HUES64 (cell line): Measurements from ENCODE around the gene AIG1.

Experiments used
- H3K27ac ChIP-seq: 2 replicates; pipeline ENCODE4 v1.7.0; 2013; ENCODE audit warnings: low read depth, low read length, inconsistent platforms
- H3K27me3 ChIP-seq: 2 replicates; pipeline ENCODE4 v1.6.1; 2013; ENCODE audit warnings: mild to moderate bottlenecking, low read length; ENCODE audit not compliant: insufficient read depth
- H3K36me3 ChIP-seq: 2 replicates; pipeline ENCODE4 v1.6.1; 2013; ENCODE audit warnings: mild to moderate bottlenecking, low read length; ENCODE audit not compliant: insufficient read depth
- H3K4me1 ChIP-seq: 2 replicates; pipeline ENCODE4 v1.6.1; 2013; ENCODE audit warnings: mild to moderate bottlenecking, low read length, moderate library complexity; ENCODE audit not compliant: insufficient read depth
- H3K4me3 ChIP-seq: 2 replicates; pipeline ENCODE4 v1.5.1; 2013; ENCODE audit warnings: mild to moderate bottlenecking, low read length, moderate library complexity
- H3K9ac ChIP-seq: 2 replicates; pipeline ENCODE4 v1.6.1; 2013; ENCODE audit warnings: mild to moderate bottlenecking, low read depth, low read length
- H3K9me3 ChIP-seq: 2 replicates; pipeline ENCODE4 v1.6.1; 2013; ENCODE audit warnings: low read depth, low read length; ENCODE audit not compliant: insufficient read depth
- WGBS: fragments of 150-250, 120-280 bp; methylation state at CpG from one replicate; pipeline ENCODE4 v1.1.7; 2013; ENCODE audit warnings: missing lambda C conversion rate; 5-methylcytosine and 5-hydroxymethylcytosine counted together

The AIG1 gene

GRCh38 chr6:143221698-143222097 is 161.0 kb downstream of the AIG1 start:
- peaks cover 25% of the 10 kb centered on the region; the same call in 1 of the 2 replicates for H3K4me1 ChIP-seq
- 90% methylated on average over 5 of the region's 5 CpGs for WGBS

GRCh38 chr6:143222310-143222709 is 161.6 kb downstream of the AIG1 start:
- H3K9ac ChIP-seq = no peak overlapping the region
- WGBS = 91% methylated on average over 5 of the region's 5 CpGs
- H3K36me3 ChIP-seq = no peaks in the 10 kb centered on the region
- H3K27ac ChIP-seq = no peak overlapping the region
- no peaks in the 10 kb centered on the region for H3K9me3 ChIP-seq
- H3K4me1 ChIP-seq = peaks cover 25% of the 10 kb centered on the region; the same call in 1 of the 2 replicates
- no peak overlapping the region for H3K4me3 ChIP-seq
- H3K27me3 ChIP-seq = no peaks in the 10 kb centered on the region

More at GRCh38 chr6:143221698-143222097, 161.0 kb downstream of the AIG1 start:
- Histone ChIP-seq H3K9me3 (no peaks in the 10 kb centered on the region), H3K27me3 (no peaks in the 10 kb centered on the region), H3K27ac (no peak overlapping the region), H3K9ac (no peak overlapping the region), H3K36me3 (no peaks in the 10 kb centered on the region), H3K4me3 (no peak overlapping the region)

- Histone ChIP-seq H3K9me3 (no peaks in the 10 kb centered on the region), H3K4me3 (no peak overlapping the region), H3K27ac (no peak overlapping the region), H3K9ac (no peak overlapping the region), H3K27me3 (no peaks in the 10 kb centered on the region), H3K4me1 (peaks cover 25% of the 10 kb centered on the region; the same call in 1 of the 2 replicates), H3K36me3 (no peaks in the 10 kb centered on the region)
- WGBS = 93% methylated on average over 2 of the region's 2 CpGs
These were observed 162.1 kb downstream of the AIG1 start for GRCh38 chr6:143222801-143223231.

GRCh38 chr6:143223895-143224294 is 163.2 kb downstream of the AIG1 start:
- Histone ChIP-seq H3K9me3 (no peaks in the 10 kb centered on the region), H3K27ac (no peak overlapping the region), H3K4me1 (peaks cover 25% of the 10 kb centered on the region; the same call in 1 of the 2 replicates), H3K4me3 (no peak overlapping the region), H3K36me3 (no peaks in the 10 kb centered on the region), H3K27me3 (no peaks in the 10 kb centered on the region), H3K9ac (no peak overlapping the region)
- WGBS = 84% methylated on average over 8 of the region's 8 CpGs

GRCh38 chr6:143224516-143224915 is 163.8 kb downstream of the AIG1 start:
- WGBS = 94% methylated on average over 2 of the region's 3 CpGs
- H3K27me3 ChIP-seq = no peaks in the 10 kb centered on the region
- no peaks in the 10 kb centered on the region for H3K36me3 ChIP-seq
- H3K4me3 ChIP-seq = no peak overlapping the region
- H3K4me1 ChIP-seq = peaks cover 25% of the 10 kb centered on the region; the same call in 1 of the 2 replicates
- no peak overlapping the region for H3K27ac ChIP-seq
- H3K9me3 ChIP-seq = no peaks in the 10 kb centered on the region
- H3K9ac ChIP-seq = no peak overlapping the region

- H3K36me3 ChIP-seq = no peaks in the 10 kb centered on the region
- no peak overlapping the region for H3K4me3 ChIP-seq
- 88% methylated on average over 2 of the region's 2 CpGs for WGBS
- H3K4me1 ChIP-seq = peaks cover 16% of the 10 kb centered on the region; the same call in 1 of the 2 replicates
- H3K27me3 ChIP-seq = no peaks in the 10 kb centered on the region
- no peak overlapping the region for H3K27ac ChIP-seq
- H3K9ac ChIP-seq = no peak overlapping the region
- no peaks in the 10 kb centered on the region for H3K9me3 ChIP-seq
These were observed 165.2 kb downstream of the AIG1 start for GRCh38 chr6:143225929-143226328.

- H3K4me3 ChIP-seq = no peak overlapping the region
- no peak overlapping the region for H3K27ac ChIP-seq
These were observed 167.0 kb downstream of the AIG1 start for GRCh38 chr6:143227675-143228074.

GRCh38 chr6:143229400-143229799 is 168.7 kb downstream of the AIG1 start:
- Histone ChIP-seq H3K9me3 (no peaks in the 10 kb centered on the region), H3K4me3 (no peak overlapping the region), H3K4me1 (peaks cover 3% of the 10 kb centered on the region), H3K27ac (no peak overlapping the region), H3K27me3 (no peaks in the 10 kb centered on the region), H3K36me3 (no peaks in the 10 kb centered on the region), H3K9ac (no peak overlapping the region)
- WGBS = 100% methylated on average over 1 of the region's 1 CpG

More at GRCh38 chr6:143227675-143228074, 167.0 kb downstream of the AIG1 start:
- Histone ChIP-seq H3K36me3 (no peaks in the 10 kb centered on the region), H3K9me3 (no peaks in the 10 kb centered on the region), H3K27me3 (no peaks in the 10 kb centered on the region), H3K4me1 (peaks cover 11% of the 10 kb centered on the region; the same call in 1 of the 2 replicates), H3K9ac (no peak overlapping the region)
- WGBS = 90% methylated on average over 3 of the region's 3 CpGs

- Histone ChIP-seq H3K4me3 (no peak overlapping the region), H3K27ac (no peak overlapping the region), H3K9ac (no peak overlapping the region), H3K27me3 (no peaks in the 10 kb centered on the region), H3K4me1 (peaks cover 3% of the 10 kb centered on the region), H3K36me3 (no peaks in the 10 kb centered on the region), H3K9me3 (no peaks in the 10 kb centered on the region)
- 97% methylated on average over 4 of the region's 4 CpGs for WGBS
These were observed 172.2 kb downstream of the AIG1 start for GRCh38 chr6:143232849-143233248.

GRCh38 chr6:143233554-143234285 is 173.0 kb downstream of the AIG1 start:
- WGBS = 73% methylated on average over 5 of the region's 8 CpGs
- Histone ChIP-seq H3K9ac (no peak overlapping the region), H3K36me3 (no peaks in the 10 kb centered on the region), H3K27ac (no peak overlapping the region), H3K4me3 (no peak overlapping the region), H3K9me3 (no peaks in the 10 kb centered on the region), H3K27me3 (no peaks in the 10 kb centered on the region), H3K4me1 (peaks cover 3% of the 10 kb centered on the region)

GRCh38 chr6:143234734-143235133 is 174.0 kb downstream of the AIG1 start:
- H3K36me3 ChIP-seq = no peaks in the 10 kb centered on the region
- no peaks in the 10 kb centered on the region for H3K27me3 ChIP-seq
- WGBS = 97% methylated on average over 2 of the region's 2 CpGs
- no peak overlapping the region for H3K9ac ChIP-seq
- H3K4me1 ChIP-seq = peaks cover 3% of the 10 kb centered on the region
- H3K27ac ChIP-seq = no peak overlapping the region
- no peak overlapping the region for H3K4me3 ChIP-seq
- H3K9me3 ChIP-seq = no peaks in the 10 kb centered on the region
